ENCODE results near the gene ERVH48-1. TPM values are rescaled to one million over a fixed set of nuclear protein-coding genes. Genes with fewer than 3 reads are reported as not detected.
"Not testable (repeated sequence)": the region's sequence is repeated elsewhere in the genome, so short reads cannot be mapped to it uniquely, and the experiment has no call there.

ERVH48-1 gene
- total RNA-seq, 2 donors from 2014 or later = not detected

DNA sequence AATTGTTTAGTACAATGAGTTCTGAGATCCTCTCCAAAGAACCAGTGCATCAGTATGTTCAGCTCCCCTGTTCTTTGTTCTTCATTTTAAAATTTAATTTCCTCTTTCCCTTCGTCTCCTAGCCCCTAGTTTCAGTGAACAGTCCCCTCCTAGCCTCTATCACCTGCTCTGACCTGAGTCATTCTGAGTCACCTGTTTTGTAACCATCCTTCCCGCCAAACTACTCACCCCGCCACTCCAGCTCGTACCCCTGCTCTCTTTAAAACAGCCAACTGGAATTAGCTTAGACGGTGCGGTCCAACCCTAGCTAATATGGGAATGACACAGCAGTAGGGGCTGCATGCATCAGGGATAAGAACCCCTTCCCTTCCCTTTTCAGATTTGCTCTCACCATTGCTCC, 16.8 kb upstream of the ERVH48-1 start:
- DNase-seq = no peak
- ATAC-seq = no peak
- intact Hi-C loops (cut with DNase I) = loop anchor here in 1 of 2 donors (5.0 kb wide), 1 partner anchor 50 kb away; no protein-coding TSS in a partner anchor

DNA sequence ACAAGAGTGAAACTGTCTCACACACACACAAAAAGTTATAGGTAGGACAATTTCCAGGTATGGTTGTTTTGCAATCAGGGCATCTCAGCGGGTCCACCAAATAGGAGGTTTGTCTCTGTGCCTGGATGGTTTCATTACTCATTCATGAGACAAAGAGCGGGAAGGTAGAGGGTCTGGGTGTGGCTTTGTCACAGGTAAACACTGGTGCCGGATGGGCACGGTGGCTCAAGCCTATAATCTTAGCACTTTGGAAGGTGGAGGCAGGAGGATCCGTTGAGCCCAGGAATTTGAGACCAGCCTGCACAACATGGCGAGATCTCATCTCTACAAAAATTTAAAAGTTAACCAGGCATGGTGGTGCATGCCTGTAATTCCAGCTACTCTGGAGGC, 16.3 kb upstream of the ERVH48-1 start:
- intact Hi-C loops (cut with DNase I) = loop anchor here in 1 of 2 donors (5.0 kb wide), 1 partner anchor 51 kb away; no protein-coding TSS in a partner anchor
- DNase-seq (no peak), ATAC-seq (no peak)

DNA sequence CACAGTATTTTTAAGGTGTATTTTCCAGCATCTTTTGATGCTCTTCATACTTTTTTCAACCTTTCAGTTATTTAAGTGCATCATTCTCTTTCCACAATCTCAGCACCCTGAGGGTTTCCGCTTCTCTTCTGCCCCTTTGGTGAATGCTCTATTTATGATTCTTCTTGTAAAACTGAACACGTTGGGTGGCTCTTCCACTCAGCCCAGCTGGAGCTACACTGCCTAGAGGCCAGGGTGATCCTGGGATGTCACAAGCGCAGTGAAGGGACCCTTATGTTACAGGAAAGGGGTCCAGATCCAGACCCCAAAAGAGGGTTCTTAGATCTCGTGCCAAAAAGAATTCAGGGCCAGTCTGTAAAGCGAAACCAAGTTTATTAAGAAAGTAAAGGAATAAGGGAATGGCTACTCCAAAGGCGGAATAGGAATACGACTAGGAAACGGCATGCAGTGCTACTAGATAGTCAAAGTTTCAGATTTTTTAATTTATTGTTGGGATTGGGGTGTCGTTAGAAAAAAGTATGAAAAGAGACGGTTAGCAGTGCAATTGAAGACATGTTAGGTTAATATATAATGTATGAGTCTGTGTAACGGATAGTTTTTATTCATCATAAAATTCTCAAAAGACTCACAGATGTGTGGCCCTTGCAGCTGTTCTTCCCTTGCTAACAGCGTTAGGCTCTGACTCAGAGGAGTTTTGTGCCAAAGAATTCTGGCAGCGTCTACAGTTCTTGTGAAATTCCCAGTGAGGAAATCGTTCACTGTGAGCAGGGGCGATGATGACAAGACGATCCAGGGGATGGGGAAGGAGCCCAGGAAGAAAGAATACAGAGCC, 14.4 kb upstream of the ERVH48-1 start:
- peak; percentile 97 to 98 for ATAC-seq
- intact Hi-C loops (cut with DNase I) = loop anchor here in 1 of 2 donors (5.0 kb wide), 1 partner anchor 53 kb away; no protein-coding TSS in a partner anchor
- peak; percentile 75 for DNase-seq

DNA sequence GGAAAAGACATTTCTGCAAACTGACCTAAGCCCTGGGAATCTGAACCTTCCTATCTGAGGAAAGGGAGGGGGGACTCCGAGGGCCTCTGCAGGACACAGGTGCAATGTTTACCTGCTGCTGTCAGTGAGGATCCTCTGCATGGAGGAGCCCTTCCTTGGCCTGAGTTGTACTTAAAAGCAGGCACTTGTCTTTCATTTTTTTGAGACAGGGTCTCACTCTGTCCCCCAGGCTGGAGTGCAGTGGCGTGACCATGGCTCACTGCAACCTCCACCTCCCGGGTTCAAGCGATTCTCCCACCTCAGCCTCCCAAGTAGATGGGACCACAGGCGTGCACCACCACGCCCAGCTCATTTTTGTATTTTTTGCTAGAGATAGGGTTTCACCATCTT, 13.2 kb upstream of the ERVH48-1 start:
- intact Hi-C loops (cut with DNase I); ATAC-seq; DNase-seq: not testable (repeated sequence)

DNA sequence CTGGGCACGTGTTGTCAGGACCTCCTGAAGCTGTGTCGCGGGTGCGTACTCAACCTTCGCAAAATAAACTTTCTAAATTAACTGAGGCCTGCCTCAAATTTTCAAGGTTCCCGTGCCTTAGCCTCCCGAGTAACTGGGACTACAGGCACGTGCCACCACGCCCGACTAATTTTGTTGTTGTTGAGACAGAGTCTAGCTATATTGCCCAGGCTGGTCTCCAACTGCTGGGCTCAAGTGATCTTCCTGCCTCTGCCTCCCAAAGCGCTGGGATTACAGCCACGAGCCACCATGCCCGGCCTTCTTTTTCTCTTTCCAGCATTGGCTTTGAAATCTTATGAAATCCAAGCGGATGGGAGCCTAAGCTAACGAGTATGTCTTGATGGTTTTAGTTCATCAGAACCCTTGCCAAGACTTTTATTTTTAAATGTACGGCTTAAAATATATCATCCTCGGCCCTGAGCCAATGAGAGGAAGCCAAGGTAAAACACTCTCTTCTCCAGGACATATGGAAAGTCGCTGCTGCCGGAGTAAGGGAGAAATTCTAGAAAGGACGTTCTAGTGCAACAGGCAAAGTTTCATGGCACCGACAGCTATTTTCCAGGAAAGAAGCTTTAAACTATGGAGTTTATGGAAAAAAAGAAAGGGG, 12.7 kb upstream of the ERVH48-1 start:
- intact Hi-C loops (cut with DNase I) = no loop called here
- no peak for ATAC-seq
- DNase-seq = no peak

DNA sequence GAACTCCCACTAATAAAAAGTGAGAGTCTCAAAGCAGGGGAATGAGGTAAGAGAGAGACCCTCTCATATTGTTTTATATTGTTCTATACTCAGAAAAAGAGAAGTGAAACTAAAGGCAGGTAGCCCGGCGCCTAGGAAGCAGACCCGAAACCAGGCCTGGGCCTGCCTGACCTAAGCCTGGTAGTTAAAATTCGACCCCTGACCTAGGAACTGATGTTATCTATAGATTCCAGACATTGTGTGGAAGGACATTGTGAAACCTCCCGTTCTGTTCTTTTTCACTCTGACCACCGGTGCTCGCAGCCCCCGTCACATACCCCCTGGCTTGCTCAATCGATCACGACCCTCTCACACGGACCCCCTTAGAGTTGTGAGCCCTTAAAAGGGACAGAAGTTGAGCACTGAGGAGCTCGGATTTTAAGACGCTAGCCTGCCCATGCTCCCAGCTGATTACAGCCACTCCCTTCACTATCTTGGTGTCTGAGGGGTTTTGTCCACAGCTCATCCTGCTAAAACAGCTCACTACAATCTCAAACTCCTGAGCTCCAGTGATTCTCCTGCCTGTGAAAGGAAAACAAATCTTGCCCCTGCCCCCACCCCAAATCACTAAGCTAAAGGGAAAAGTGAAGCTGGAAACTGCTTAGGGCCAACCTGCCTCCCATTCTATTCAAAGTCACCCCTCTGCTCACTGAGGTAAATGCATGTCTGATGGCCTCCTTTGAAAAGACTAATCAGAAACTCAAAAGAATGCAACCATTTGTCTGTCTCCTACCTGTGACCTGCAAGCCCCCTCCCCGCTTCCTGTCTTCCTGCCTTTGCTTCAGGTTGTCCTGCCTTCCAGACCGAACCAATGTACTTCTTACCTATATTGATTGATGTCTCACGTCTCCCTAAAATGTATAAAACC, 11.9 kb upstream of the ERVH48-1 start:
- DNase-seq; intact Hi-C loops (cut with DNase I); ATAC-seq: not testable (repeated sequence)

DNA sequence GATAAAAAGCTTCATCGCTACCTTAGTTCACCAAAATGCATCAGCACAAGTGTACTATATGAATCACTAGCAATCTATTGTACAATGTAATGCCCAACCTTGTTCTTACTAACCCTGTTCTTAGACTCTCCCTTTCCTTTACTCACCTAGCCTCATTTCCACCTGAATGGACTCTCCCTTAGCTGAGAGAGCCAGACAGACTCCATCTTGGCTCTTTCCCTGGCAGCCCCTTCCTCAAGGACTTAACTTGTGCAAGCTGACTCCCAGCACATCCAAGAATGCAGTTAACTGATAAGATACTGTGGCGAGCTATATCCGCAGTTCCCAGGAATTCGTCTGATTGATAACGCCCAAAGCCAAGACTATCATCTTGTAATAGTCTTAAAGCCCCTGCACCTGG, 10.9 kb upstream of the ERVH48-1 start:
- intact Hi-C loops (cut with DNase I); ATAC-seq: not testable (repeated sequence)

DNA sequence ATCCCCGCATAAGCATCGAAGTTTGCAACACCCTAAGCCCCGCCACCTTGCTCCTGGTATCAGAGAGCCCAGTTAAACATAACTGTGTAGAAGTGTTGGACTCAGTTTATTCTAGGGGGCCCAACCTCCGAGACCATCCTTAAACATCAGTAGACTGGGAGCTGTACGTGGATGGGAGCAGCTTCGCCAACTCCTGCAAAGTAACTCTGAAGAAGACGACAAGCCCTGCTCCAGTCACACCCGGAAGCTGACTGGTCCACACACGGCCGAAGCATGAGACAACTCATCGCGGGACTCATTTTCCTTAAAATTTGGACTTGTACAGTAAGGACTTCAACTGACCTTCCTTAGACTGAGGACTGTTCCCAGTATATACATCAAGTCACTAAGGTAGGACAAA, 8.5 kb upstream of the ERVH48-1 start:
- ATAC-seq; intact Hi-C loops (cut with DNase I); DNase-seq: not testable (repeated sequence)

More for the DNA sequence above, 10.9 kb upstream of the ERVH48-1 start:
- DNase-seq = not testable (repeated sequence)

DNA sequence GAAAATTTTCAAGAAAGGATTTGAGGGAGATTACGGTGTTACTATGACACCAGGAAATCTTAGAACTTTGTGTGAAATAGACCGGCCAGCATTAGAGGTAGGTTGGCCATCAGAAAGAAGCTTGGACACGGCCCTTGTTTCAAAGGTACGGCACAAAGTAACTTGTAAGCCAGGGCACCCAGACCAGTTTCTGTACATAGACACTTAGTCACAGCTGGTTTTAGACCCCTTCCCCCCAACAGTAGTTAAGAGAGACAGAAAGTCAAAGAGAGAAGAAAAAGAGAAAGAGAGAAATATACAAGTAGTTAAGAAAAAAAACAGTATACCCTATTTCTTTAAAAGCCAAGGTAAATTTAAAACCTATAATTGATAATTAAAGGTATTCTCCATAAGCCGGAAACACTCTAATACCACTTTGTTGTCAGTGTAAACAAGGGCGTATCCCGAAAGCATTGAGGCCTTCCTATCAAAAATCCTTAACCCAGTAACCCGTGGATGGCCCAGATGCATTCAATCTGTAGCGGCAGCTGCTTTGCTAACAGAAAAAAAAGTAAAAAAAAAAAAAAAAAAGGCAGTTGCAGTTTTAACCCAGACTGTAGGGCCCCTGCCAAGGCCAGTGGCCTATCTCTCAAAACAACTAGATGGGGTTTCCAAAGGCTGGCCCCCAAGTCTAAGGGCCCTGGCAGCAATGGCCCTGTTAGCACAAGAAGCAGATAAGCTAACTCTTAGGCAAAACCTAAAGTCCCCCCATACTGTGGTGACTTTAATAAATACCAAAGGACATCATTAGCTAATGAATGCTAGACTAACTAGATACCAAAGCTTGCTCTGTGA, 7.9 kb upstream of the ERVH48-1 start:
- DNase-seq; ATAC-seq; intact Hi-C loops (cut with DNase I): not testable (repeated sequence)

DNA sequence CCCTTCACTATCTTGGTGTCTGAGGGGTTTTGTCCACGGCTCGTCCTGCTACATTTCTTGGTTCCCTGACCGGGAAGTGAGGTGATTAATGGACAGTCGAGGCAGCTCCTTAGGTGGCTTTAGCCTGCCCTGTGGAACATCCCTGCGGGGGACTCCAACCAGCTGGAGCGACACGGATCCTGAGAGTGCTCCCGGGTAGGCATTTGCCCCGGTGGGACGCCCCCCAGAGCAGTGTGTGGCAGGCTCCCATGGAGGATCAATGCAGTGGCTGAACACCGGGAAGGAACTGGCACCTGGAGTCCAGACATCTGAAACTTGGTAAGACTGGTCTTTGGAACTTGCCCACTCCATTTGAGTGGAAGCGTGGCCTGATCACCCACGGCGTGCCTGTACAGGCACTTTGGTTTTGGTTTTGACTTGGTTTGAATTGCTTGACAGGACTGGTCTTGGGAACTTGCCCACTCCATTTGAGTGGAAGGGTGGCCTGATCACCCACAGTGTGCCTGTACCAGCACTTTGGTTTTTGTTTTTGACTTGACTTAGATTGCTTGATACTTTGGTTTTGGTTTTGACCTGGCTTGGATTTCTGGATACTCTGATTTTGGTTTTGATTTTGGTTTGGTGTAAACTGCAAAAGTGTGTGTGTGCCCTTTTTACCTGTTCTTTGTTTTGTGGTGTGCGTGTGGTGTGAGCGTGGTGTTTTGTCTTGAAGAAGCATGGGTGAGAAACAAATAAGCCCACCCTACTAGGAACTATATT, 7.1 kb upstream of the ERVH48-1 start:
- intact Hi-C loops (cut with DNase I); DNase-seq; ATAC-seq: not testable (repeated sequence)

DNA sequence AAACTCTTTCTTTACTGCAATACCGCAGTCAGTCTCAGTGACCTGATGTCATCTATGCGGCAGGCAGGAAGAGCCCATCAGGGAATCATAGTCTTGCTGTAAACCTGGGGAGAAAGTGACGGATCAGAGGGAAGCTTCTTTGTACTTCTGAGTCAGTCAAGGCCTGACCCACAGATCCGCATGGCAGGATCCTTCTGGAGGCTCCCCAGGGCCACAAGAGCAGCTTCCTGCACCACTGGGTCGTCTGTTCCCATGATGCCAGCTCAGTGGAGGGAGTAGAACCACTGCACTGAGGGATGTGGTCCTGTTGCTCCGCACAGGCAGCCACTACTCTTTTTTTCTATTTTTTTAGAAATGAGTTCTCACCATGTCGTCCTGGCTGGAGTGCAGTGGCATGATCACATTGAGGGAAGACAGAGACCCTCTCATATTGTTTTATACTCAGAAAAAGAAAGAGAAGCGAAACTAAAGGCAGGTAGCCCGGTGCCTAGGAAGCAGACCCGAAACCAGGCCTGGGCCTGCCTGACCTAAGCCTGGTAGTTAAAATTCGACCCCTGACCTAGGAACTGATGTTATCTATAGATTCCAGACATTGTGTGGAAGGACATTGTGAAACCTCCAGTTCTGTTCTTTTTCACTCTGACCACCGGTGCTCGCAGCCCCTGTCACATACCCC, 6.3 kb upstream of the ERVH48-1 start:
- intact Hi-C loops (cut with DNase I) = no loop called here
- DNase-seq (no peak), ATAC-seq (no peak)

DNA sequence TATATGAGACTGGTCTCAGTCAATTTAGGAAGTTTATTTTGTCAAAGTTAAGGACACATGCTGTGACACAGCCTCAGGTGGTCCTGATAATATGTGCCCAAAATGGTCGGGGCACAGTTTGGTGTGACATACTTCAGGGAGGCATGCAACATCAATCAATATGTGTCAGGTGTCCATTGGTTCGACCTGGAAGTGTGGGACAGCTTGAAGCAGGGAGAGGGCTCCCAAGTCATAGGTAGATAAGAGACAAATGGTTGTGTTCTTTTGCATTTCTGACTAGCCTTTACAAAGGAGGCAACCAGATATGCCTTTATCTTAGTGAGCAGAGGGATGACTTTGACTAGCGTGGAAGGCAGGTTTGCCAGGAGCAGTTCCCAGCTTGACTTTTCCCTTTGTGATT, 4.5 kb upstream of the ERVH48-1 start:
- intact Hi-C loops (cut with DNase I) = no loop called here
- DNase-seq = no peak
- ATAC-seq = no peak

DNA sequence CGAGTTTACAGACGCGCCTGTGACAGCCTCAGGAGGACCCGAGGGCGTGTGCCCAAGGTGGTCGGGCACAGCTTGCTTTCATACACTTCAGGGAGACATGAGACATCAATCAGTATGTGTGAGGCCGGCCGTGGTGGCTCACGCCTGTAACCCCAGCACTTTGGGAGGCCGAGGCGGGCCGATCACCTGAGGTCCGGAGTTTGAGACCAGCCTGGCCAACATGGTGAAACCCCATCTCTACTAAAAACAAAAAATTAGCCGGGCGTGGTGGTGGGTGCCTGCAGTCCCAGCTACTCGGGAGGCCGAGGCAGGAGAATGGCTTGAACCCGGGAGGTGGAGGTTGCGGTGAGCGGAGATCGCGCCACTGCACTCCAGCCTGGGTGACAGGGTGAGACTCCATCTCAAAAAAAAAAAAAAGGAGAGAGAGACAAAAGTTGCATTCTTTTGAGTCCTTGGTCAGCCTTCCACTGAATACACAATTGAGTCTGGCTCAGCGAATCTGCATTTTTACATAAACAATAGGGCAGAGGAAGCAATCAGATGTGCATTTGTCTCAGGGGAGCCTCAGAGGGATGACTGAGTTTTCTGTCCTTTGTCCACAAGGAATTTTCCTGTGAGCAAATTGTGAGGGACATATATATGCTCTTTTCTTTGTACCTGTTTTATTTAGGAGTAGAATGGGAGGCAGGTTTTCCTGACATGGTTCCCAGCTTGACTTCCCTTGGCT, 2.2 kb upstream of the ERVH48-1 start:
- DNase-seq; ATAC-seq; intact Hi-C loops (cut with DNase I): not testable (repeated sequence)

DNA sequence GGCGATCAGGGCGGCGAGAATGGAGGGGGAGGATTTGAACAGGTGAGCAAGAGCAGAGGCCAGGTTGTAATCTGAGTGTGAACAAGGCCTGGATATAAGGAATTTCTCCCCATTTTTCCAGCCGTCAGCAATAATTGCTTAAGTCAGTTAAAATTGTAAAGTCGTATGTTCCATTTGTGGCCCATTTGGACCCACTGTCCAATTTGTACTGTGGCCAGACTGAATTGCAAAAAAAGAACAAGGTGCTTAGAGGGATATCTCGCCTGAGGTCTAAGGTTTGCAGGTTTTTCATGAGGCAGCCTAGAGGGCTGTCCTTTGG, 1.0 kb downstream of the ERVH48-1 start:
- DNase-seq (no peak), ATAC-seq (no peak)
- intact Hi-C loops (cut with DNase I) = no loop called here

DNA sequence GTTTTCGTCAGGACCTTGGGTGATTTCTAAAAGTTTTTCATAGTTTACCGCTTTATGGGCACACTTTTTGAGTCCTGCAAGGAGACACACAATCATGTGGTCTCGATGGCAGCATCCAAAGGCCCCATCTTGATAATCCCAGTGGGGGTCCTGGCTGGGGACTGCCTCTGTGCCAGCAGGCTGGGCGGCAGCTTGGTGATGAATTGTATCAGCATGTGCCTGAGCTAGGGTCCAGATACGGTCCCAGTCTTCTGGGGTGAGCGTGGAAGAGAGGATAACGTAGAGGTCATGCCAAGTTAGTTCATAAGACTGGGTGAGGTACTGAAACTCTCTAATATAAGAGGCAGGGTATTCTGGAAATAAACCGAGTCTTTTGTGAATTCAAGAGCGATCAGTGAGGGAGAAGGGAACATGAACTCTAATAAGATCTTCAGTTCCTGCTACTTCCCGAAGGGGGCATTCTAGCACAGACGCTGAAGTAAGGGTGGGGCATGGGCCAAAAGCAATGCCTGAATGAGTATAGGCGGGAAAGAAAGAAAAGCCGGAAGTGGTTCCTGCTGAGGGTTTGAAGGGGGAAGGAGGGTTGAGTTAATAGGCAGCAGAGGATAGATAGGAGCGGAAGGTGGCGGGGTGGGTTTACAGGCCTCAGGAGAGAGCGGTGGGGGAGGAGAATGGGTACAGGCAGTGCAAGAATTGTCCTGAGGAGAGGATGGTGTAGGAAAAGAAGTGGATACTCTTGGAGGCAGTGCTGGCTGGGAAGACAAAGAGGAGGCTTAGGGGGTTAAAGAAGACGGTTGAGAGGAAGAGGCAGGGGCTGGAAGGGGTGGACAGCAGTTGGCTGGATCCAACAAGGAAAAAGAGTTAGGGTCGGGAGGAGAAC, 1.6 kb downstream of the ERVH48-1 start:
- DNase-seq (peak; percentile 72), ATAC-seq (peak; percentile 92 to 96)
- intact Hi-C loops (cut with DNase I) = no loop called here

DNA sequence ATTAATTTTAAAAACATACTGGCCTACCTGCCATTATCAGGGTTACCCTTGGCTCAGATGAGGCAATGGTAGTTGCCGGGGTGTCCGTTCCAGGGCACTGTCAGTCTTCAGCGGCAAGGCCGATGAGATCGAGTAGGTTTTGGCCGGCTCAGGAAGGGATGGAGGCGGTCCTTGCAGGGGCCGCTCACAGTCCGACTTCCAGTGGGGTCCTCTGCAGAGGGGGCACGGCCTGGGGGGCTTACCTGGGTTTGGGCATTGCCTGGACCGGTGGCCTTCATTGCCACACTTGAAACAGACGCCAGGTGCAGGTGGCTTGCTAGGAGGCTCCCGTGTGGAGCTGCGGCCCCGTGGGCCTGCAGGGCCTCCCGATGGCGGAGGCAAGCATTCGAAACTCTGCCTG, 2.5 kb downstream of the ERVH48-1 start:
- ATAC-seq (no peak), DNase-seq (no peak)
- intact Hi-C loops (cut with DNase I) = no loop called here
